LoVo (cell line): ENCODE results near the gene ATP11A.
A peak's percentile ranks its signal among the peaks of the same experiment; 100 is the strongest.

ENCODE experiments used
- DNase-seq: peaks from one replicate; pipeline ENCODE4 v3.0.0-alpha.2; 2016; ENCODE audit warnings: low spot score

ATP11A gene

DNA sequence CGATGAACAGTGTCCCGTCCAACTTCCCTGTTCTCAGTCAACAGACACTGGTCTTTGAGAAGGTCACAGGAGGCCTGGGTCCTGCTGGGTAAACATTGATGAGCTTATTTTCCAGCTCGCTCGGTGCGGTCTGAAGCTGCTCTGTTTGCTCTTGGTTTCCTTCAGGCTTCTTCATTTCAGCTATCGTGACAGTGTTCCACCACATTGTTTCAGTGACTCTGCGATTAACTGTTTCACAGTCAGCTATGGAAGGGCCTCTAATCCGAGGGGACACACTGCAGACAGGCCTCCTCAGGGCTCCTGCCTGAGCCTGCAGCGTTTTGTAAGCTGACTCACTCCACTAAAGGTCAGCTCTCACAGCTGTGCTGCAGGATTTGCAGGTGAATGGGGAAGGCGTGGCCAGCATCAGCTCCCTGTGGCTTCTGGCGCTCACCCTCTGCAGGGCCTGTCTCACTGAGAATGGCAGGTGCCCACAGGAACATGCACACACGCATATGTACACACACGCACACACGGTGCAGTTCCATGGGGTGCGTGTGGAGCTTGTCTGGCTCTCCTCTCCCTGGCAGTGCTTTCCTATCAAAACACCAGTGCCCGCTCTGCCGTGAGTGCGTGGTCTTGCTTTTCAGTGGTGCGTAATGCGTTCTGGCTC lies 216.3 kb downstream of the ATP11A start:
- no peak for DNase-seq

DNA sequence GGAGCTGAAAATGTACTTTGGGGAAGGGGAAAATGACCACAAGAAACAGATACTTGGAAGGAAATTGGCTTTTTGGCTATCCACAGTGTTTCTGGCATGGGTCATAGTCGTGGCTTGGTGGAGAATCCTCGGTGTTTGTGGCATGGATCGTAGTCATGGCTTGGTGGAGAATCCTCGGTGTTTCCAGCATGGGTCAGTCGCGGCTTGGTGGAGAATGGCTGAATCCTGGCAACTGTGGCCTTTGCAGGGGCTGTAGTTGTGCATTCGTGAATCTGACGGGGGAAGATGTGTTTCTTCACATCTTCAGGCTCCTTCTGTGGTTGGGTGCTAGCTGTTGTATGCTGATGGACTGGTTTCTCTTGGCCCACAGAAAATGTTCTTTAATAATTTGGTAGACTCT lies 217.4 kb downstream of the ATP11A start:
- DNase-seq, result no peak

DNA sequence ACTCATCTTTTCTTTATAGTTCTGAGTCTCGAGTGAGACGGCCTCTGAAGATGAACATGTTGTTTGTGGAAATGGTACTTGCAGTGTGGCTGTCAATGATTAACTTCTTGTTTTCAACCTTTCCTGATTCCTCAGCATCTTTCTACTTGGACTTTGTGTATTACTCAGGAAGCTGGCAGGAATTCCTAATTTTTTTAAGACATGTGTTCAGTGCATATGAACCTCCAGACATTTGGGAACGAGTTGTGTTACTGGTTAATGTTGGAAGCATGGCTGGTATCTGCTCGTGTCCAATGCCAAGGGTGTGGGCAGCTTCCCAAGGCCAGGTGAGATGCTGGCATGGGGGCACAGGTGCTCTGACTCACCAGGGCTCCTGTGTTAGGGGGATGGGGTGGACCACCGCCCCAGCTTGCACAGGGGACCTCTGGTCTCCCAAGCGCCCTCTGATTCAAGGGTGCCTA lies 218.1 kb downstream of the ATP11A start:
- peak; percentile 11 for DNase-seq

DNA sequence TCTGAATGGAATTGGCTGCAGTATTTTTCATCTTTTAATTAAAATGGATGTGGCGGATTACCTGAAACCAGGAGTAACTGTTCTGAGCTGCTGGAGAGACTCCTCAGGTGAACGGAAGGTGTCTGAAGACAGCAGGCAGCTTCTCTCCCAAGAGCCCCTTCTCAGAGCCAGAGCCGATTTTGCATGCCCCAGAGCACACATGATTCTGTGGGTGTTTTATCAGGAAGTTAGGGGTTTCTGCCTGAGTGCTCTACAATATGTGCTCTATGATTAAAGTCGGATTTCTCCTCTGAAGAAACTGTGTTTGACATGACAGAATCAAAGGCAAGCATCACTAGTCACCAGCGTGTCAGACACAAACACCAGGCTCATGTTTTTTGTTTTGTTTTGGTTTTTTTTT lies 218.5 kb downstream of the ATP11A start:
- DNase-seq, result no peak

DNA sequence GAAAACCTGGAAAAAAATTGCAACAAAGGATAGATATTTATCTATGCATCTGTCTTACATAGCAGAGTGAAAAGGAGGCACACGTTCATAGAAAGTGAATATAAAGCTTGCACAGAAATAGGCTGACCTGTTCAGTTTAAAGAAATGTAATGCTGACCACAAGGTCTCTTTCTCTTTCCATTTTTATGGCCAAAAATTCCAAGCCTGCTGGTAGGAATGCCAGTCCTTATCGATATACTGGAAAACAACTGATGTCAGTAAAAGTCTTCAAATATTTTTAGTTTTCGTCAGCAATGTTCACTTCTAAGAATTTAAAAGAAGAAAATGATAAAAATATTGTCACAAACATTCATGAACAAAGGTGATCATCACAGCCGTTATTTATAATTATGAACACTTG lies 220.2 kb downstream of the ATP11A start:
- DNase-seq, result no peak

DNA sequence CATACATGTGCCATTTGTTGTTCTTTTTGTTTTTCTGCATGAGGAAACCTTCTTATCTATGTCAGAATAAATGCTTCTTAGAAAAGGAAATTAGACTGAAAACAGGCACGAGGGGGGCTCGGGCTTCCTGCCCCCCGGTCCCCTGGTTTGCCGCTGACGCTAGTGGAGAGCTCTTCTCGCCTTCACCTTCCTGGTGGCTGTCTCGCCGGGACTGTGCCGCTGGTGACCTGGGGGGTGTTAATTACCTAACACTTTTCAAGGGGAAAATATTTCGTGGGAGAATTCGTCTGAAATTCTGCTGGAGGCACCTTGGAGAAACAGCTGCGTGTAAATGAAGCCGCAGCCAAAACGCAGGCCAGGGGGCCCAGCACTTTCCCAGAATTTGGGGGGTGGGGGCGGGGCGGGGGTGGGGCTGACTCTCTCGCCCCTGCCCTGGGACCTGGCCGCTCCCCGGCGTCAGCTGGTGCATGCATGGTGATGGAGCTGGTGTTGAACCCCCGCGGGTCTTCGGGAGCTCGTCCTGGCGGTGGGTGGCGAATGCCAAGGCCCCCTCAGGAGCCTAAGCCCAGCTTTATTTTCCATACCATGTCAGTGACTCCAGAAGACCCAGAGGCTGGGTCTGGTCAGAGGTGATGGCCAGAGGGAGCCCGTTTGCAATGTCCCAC lies 220.9 kb downstream of the ATP11A start:
- DNase-seq, result no peak

DNA sequence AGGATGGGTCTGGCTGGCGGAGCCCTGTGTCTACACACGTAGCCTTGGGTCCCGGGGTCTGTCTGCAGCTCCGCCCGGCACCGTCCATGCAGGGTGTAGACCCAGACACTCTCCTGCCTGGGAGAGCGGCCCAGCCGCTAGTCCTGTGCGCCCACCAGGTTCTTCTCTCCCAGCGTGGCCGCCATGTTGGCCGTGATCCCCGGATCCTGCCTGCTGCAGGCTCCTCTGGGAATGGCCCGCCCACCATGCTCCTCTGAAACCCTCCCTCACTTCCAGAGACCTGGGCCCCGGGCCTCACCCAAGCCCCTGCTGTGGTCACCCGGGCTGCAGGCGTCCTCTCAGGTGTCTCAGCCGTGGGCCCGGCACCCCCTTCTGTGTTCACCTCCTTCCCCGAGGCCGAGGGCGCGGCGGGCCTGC lies 221.5 kb downstream of the ATP11A start:
- no peak for DNase-seq

DNA sequence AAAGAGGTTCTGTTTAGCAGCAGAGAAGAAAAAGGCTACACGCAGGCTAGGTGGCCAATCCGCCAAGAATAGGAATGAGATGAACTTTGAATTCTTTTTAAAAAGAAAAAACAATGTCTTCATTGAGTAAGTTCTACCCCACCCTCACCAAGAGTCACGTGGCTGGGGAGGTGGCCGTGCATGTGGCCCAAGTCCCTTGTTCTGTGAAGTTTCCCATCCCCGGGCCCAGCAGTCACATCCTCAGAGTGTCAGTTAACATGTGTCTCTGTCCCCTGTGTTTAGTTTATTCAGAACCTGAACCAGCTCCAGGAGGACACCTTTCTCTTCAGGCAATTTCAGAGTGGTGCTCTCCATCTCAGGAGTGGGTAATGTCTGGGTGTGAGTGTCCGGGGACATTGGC lies 222.0 kb downstream of the ATP11A start:
- no peak for DNase-seq

DNA sequence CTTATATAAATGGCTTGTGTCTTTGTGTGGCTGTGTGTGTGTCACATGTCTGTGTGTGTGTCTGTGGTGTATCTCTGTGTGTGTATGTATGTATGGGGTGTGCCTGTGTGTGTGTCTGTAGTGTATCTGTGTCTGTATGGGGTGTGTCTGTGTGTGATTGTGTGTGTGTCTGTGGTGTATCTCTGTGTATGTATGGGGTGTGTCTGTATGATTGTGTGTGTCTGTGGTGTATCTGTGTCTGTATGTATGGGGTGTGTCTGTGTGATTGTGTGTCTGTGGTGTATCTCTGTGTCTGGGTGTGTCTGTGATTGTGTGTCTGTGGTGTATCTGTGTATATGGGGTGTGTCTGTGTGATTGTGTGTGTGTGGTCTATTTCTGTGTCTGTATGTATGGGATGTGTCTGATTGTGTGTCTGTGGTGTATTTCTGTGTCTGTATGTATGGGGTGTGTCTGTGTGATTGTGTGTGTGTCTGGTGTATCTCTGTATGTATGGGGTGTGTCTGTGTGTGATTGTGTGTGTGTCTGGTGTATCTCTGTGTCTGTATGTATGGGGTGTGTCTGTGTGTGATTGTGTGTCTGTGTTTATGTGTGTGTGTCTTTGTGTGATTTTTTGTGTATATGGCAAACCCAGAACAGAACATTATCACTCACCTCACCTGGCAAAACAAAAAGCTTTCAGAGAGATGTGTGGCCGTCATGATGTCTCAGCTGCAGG lies 223.0 kb downstream of the ATP11A start:
- DNase-seq, result no peak

DNA sequence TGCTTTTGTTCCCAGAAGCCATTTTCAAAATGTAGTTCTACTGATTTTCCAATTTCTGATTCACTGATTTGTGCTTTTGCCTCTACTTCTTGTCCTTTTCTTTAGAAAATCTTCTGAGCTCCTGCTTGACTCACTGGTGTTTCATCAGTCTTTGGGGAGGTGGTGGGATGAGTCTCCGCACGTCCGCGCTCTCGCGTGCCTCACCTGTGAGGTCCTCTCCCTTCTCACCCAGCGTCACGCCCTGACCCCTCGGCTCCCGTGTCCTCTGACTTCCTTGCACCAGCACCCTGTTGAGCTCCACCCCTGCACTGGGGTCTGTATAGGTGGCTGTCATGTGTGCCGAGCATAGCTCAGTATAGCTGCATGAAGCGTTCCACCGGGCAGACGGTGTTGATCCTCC lies 226.5 kb downstream of the ATP11A start:
- DNase-seq, result no peak

DNA sequence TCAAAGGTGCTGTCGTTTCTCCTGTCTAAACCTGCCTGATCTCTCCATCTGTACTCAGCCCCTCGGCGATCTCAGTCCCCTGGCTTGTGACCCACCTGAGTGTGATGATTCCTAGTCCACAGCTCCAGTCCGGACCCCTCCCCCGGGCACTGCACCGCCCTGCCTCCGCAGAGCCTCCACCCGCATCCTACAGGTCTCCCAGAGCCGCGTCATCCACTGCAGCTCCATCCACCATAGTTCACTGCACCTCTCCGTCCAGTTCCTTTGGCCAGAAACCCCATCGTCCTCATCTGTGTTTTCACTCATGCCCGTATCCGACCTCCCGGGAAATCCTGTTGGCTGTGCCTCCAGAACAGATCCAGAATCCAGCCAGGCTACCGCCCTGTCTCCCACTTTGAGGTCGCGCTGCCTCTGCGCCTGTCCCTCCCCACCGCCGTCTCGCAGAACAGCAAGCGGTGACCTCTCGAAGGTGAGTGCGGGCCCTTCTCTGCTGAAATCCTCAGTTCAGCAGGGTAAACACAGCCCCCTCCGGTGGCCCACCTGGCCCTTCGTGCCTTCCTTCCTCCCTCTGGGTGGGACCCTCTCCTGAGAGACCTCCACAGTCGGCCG lies 227.3 kb downstream of the ATP11A start:
- no peak for DNase-seq

DNA sequence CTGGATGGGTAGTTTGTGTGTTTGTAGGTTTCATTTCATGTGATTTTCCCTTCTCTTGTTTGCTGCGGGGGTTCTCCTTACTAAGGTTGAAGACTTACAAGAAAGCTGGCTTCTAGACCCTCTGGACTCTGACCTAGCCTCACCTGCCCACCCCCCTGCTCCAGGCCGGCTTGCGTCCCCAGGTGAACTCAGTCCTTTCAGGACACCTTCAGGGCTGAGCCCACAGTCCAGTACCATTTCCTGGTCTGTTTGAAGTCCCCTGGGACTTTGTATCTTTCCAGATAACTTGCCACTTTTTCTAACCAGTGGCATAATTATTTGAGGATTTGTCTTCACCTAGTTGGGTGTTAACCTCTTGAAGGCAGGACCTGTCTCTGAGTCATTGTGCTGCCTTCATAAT lies 227.9 kb downstream of the ATP11A start:
- no peak for DNase-seq

DNA sequence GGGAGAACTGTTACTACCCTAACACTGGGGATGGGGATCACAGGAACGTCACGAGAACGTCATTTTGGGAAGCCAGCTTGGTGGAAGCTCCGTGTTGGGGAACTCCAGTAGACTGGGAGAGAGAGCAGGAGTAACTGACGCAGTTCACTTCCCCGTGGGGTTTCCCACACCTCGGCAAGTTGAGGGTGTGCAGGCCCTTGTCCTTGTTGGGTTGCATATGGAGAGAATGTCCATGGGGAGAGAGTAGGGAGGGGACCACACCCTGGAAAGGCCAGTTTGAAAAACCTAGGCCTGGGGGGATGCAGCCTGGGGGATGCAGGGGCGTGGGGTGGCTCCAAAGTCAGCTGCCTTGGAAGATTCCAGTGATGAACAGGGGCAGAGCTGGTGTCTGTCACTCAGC lies 228.4 kb downstream of the ATP11A start:
- no peak for DNase-seq

DNA sequence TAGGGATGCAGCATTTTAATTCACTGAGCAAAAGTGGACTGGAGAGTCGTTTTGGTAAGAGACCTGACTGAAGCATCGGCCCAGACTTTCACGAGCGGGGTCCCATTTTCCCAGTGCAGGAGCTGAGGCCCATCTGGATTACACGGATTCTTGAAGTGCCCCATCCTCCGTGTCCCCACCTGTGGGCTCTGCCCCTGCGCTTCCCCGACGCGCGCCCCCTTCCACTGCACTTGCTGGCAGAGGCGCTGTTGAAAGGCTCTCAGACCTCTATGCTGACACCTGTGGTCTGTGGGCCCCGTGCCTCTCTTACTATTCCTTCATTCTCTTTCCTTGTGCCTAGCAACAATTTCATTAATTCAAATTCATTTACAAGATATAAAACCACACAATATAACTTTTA lies 228.9 kb downstream of the ATP11A start:
- DNase-seq, result no peak

DNA sequence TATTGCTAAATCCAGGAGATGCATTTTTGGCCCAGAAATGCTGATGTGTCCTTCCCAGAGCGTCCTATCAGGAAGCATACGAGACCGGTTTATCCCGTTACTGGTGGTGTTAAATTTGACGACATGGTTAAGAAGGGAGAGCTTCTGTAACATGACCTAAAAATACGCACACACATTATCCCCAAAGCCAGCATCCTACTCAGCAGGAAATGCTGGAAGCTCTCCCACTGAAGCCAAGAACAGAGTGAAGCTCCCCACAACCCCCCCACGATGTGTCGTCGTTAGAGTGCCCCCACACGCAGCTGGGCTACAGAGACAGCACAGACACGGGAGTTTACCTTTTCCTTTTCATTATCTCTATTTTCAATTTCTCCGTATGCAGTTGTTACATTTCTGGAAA lies 234.1 kb downstream of the ATP11A start:
- no peak for DNase-seq

DNA sequence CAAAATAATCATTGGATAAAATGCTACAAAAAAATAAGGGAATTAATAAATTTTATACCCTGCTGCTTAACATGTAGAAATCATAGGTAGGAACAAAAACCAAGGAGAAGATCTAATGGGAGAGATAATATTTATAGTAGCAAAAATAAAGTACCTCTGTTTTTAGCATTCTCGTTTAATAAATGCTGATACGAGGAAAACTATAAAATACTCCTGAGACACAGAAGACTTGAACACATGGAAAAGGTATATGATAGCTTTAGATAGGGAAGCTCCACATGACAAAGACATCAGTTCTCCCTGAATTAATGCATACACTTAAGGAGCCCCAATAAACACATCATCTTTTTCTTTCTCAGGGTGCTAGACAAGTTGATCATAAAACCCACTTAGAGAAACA lies 234.5 kb downstream of the ATP11A start:
- no peak for DNase-seq

DNA sequence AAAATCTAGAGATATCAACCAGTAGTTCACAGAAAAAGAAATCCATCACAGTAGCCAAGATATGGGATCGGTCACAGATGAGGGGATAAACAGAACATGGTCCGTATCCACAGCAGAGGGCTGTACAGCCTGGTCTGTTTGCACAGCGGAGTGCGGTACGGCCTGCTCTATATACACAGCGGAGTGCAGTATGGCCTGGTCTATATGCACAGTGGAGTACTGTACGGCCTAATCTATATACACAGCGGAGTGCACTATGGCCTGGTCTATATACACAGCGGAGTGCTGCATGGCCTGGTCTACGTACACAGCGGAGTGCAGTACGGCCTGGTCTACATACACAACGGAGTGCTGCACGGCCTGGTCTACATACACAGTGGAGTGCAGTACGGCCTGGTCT lies 236.2 kb downstream of the ATP11A start:
- no peak for DNase-seq

DNA sequence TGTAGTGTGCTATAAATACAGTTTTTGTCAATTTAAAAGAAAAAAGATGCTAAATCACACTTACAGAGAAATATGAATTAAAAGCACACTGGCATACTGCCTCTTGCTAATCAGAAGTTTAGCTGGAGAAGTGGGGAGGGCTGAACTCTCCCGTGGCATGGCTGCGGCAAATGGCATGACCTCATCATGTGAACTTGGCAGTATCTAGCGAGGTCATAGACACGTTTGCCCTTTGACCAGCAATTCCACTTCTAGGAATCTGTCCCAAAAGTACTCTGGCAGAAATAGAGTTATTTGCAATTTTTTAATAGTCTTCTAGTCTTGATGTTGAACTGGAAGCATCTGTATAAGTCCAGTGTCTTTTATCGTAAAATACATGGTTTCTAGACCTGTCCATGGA lies 237.2 kb downstream of the ATP11A start:
- DNase-seq, result no peak

DNA sequence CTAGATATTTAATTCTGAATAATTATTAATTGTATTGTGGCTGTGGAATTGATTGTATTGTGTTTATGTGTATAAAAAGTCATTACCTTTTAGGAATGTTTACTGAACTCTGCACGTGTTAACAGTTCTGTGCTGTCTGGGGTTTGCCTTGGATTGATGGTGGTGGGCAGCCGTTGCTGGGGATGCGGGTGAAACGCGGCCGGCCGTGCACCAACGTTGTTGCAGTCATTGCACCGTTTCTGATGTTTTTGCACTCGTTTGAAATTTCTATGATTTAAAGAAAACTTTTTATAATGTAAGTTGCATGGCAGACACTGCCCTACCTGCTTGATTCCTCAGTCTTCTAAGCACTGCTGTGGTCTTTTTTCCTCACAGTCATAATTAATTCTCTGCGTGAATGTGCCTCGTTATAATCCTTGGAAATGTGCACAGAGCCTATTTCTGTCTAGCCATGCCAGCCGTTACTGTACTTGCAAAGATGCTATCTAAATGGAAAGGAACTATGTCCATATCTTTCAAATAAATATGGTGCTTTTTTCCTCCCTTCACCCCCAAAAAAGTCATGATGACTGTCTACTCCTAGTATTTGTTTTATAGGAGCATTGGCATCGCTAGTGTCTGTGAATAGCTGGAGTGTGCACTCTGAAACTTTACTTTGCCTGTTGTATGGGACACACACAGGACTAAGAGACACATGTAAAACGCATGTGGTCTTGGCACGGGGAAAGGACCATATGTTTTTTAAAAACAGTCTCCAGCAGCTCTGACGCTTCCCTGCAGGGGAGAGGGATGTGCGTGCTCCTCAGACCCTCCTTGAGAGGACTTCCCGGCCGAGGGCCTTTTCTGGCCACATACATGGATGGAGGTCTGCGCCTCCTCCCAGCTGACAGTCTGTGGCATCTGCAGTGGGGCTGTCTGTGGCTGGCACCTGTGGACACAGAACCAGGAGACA lies 238.5 kb downstream of the ATP11A start:
- DNase-seq, result no peak

DNA sequence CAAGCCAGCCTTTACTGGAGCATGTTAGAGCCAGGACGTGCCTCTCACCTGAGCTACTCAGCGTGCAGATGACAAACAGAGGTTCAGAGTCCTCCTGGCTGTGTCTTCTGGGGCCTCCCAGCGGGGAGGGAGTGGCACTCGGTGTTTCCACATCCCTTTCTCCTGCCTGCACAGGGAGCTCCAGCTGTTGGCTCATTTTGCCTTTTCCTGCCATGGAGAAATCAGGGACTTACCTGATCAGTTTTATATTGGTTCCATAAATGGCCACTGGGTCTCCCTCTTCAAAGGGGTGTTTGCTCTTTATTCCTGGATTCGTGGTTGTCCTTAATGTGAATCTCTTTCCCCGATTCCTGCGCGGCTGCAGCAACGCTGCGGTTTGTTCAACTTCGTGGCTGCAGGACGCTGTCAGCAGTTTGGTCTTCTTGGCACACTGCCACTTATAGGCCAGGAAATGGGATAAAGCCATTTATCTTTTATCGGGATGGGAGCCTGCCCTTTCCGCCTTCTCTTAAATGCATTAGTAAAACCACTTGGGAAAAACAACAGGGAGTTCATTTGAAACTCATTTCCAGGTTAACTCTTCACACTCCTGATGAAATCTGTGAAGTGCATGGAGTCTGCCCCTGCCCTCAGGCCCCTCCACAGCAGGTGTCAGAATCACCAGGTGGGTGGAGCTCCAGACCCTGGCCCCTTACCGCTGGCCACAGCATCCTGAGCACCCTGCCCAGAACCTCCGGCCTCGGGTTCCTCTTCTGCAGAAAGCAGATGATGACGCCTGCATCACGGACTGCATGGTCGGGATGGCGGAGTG lies 239.3 kb downstream of the ATP11A start:
- peak; percentile 8 for DNase-seq

DNA sequence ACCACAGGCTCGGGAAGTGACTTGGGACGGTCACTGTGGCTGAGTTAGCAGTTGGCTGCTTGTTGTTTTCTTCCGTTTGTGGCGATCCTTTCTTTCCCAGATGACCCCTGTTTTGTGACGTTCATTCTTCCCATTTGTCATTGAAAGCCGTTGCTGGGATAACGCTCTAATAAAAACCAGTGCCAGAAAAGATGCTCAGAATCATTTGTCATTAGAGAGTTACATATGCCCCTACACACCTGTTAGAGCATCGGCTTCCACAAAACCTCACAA lies 239.9 kb downstream of the ATP11A start:
- DNase-seq, result no peak
